Natural killer cell (primary cell): ENCODE results near the gene WWTR1. TPM values are rescaled to one million over a fixed set of nuclear protein-coding genes. Genes with fewer than 3 reads are reported as not detected.

Experiments used
- ATAC-seq, 3 donors: fragments of 150-1000 bp in 2 of 3; fragments of 200-7000 bp in 1 of 3; cut with Tn5 transposase; 1 replicate in 1 of 3; 2 replicates in 2 of 3; pipeline ENCODE4 v1.10.0; 2021; ENCODE audit warnings: mild to moderate bottlenecking in 2 of 3, moderate library complexity in 2 of 3
- DNase-seq, 2 donors: peaks; one replicate each; pipeline versions ENCODE4 v3.0.0 to v3.0.0-alpha.2; 2013 to 2021; ENCODE audit warnings: mixed read lengths in 1 of 2
- H3K27ac ChIP-seq: one replicate; pipeline ENCODE4 v1.5.1; 2013; ENCODE audit warnings: mild to moderate bottlenecking, low read length
- H3K27me3 ChIP-seq: one replicate; pipeline ENCODE4 v1.6.1; 2013; ENCODE audit warnings: low read length; ENCODE audit not compliant: control insufficient read depth, insufficient read depth
- H3K36me3 ChIP-seq: one replicate; pipeline ENCODE4 v1.6.1; 2013; ENCODE audit warnings: low read length; ENCODE audit not compliant: control insufficient read depth, insufficient read depth
- H3K4me1 ChIP-seq: one replicate; pipeline ENCODE4 v1.6.1; 2013; ENCODE audit warnings: low read length; ENCODE audit not compliant: control insufficient read depth, insufficient read depth
- H3K4me3 ChIP-seq: one replicate; pipeline ENCODE4 v1.5.1; 2013; ENCODE audit warnings: low read length
- H3K9me3 ChIP-seq: one replicate; pipeline ENCODE4 v1.6.1; 2013; ENCODE audit warnings: low read length; ENCODE audit not compliant: control insufficient read depth, insufficient read depth
- H3K27ac Mint-ChIP-seq, 2 donors: one replicate each; pipeline ENCODE4 v1.8.0; 2022; ENCODE audit warnings: mild to moderate bottlenecking in 2 of 2, mixed read lengths in 2 of 2, moderate library complexity in 1 of 2
- H3K27me3 Mint-ChIP-seq, 2 donors: one replicate each; pipeline ENCODE4 v1.8.0; 2022; ENCODE audit warnings: low read depth in 2 of 2, mixed read lengths in 2 of 2
- H3K36me3 Mint-ChIP-seq: one replicate; pipeline ENCODE4 v1.8.0; 2022; ENCODE audit warnings: mixed read lengths
- H3K4me1 Mint-ChIP-seq, 2 donors: one replicate each; pipeline ENCODE4 v1.8.0; 2022; ENCODE audit warnings: mixed read lengths in 2 of 2
- H3K4me3 Mint-ChIP-seq: one replicate; pipeline ENCODE4 v1.8.0; 2022; ENCODE audit warnings: mild to moderate bottlenecking, moderate library complexity, mixed read lengths
- H3K9me3 Mint-ChIP-seq, 2 donors: one replicate each; pipeline ENCODE4 v1.8.0; 2022; ENCODE audit warnings: mixed read lengths in 2 of 2
- WGBS: methylation state at CpG from one replicate; pipeline ENCODE4 v1.1.7; 2013; ENCODE audit warnings: missing lambda C conversion rate; ENCODE audit not compliant: insufficient coverage; 5-methylcytosine and 5-hydroxymethylcytosine counted together
- intact Hi-C: fragments of 100-400 bp; cut with micrococcal nuclease; formaldehyde crosslinking; loops from one replicate; pipeline ENCODE4 v1.14.2; 2022
- total RNA-seq, 4 donors: library from RNA; stranded (reverse); fragments of 120-200 nt in 1 of 4; gene quantifications; one replicate each; pipeline versions ENCODE4 v1.2.3 to v1.2.4, GENCODE V29; 2013 to 2022
- TF ChIP-seq, protein P1 (sequence below): fragments of 200-600 bp; IDR thresholded peaks from one replicate; pipeline ENCODE4 v1.8.0; 2022; ENCODE audit warnings: antibody characterized with exemption

The WWTR1 gene
- total RNA-seq, 3 donors from 2014 or later (not counting 1 experiment from before 2014, with no cell fraction given), result 0.72 to 1.1 (median 0.73) TPM

- no peaks in the 10 kb centered on the region for H3K9me3 Mint-ChIP-seq
- H3K4me3 Mint-ChIP-seq, result no peak overlapping the region
- H3K27ac Mint-ChIP-seq, result no peak overlapping the region
- TF ChIP-seq, protein P1, sequence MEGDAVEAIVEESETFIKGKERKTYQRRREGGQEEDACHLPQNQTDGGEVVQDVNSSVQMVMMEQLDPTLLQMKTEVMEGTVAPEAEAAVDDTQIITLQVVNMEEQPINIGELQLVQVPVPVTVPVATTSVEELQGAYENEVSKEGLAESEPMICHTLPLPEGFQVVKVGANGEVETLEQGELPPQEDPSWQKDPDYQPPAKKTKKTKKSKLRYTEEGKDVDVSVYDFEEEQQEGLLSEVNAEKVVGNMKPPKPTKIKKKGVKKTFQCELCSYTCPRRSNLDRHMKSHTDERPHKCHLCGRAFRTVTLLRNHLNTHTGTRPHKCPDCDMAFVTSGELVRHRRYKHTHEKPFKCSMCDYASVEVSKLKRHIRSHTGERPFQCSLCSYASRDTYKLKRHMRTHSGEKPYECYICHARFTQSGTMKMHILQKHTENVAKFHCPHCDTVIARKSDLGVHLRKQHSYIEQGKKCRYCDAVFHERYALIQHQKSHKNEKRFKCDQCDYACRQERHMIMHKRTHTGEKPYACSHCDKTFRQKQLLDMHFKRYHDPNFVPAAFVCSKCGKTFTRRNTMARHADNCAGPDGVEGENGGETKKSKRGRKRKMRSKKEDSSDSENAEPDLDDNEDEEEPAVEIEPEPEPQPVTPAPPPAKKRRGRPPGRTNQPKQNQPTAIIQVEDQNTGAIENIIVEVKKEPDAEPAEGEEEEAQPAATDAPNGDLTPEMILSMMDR, result no peak
- Histone ChIP-seq H3K27ac (no peak overlapping the region), H3K36me3 (no peaks in the 10 kb centered on the region), H3K9me3 (no peaks in the 10 kb centered on the region), H3K4me3 (no peak overlapping the region), H3K27me3 (no peaks in the 10 kb centered on the region), H3K4me1 (no peaks in the 10 kb centered on the region)
- no peak for ATAC-seq
- WGBS, result 79% methylated on average over 2 of the region's 2 CpGs
- intact Hi-C loops, result no loop called here
- H3K4me1 Mint-ChIP-seq, result no peaks in the 10 kb centered on the region
- H3K36me3 Mint-ChIP-seq, result no peaks in the 10 kb centered on the region
- H3K27me3 Mint-ChIP-seq, result peaks cover 3 to 18% of the 10 kb centered on the region in 2 donors
- no peak for DNase-seq
Measured at GRCh38 chr3:149555927-149556326, 101.9 kb downstream of the WWTR1 start.

DNA sequence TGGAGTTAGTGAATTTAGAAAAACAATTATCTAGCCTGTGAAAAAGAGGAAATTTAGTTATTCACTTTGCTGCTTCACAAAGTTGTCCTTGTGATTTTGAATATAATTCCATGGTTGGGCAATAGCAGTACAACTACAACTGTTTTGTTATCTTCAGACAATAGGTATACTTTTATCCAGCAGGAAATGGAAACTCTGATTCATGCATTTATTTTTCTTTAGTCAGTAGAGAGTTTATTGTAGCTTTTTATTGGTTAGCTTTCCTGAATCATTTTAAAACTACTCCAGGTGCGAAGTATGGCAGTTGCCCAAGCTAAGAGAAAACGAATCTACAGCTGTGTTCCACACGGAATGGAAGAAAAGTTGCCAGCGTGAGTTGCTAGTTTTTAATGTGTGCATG is 103.0 kb downstream of the WWTR1 start:
- no peak for ATAC-seq
- H3K27ac Mint-ChIP-seq, result no peak overlapping the region
- no peaks in the 10 kb centered on the region for H3K36me3 ChIP-seq
- DNase-seq, result no peak
- H3K27ac ChIP-seq, result no peak overlapping the region
- H3K4me3 ChIP-seq, result no peak overlapping the region
- H3K27me3 ChIP-seq, result no peaks in the 10 kb centered on the region
- peaks cover 3 to 18% of the 10 kb centered on the region in 2 donors for H3K27me3 Mint-ChIP-seq
- TF ChIP-seq, protein P1, result no peak
- no peaks in the 10 kb centered on the region for H3K4me1 Mint-ChIP-seq
- no peaks in the 10 kb centered on the region for H3K36me3 Mint-ChIP-seq
- intact Hi-C loops, result no loop called here
- no peaks in the 10 kb centered on the region for H3K9me3 ChIP-seq
- H3K9me3 Mint-ChIP-seq, result no peaks in the 10 kb centered on the region
- 85% methylated on average over 4 of the region's 4 CpGs for WGBS
- no peak overlapping the region for H3K4me3 Mint-ChIP-seq
- H3K4me1 ChIP-seq, result no peaks in the 10 kb centered on the region

DNA sequence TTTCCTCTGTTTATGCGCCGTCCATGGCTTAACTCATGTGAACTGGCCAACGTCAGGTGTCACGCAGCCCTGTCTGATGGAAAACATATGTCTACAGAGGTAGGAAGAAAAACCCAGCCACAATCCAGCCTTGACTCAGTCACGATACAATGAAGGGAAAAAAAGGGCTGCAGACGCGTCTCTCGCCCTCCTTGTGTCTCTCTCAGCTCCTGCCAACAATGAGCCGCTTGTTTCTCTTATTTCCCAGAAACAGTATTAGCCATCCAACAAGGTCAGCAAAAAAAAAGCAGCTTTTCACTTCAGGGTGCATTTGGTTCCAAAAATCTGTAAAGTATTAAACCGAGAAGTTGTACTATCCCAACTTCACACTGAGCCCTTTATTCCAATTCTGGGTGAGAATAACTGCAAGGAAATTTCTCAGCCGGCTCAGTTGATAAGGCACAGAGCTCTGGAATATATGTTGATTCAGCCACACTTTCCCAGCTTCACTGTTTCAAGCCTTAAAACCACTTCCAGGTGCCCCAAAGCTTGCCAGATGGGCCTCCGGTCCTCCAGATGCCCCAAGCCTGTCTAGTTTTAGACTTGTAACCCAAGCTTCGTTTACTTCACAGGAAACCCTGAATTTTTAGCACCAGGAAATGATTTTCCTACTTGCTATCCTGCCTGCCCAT is 103.9 kb downstream of the WWTR1 start:
- H3K4me3 Mint-ChIP-seq, result no peak overlapping the region

More for the DNA sequence above, 103.9 kb downstream of the WWTR1 start:
- Mint-ChIP-seq H3K36me3 (no peaks in the 10 kb centered on the region), H3K9me3 (no peaks in the 10 kb centered on the region), H3K27ac (no peak overlapping the region), H3K27me3 (peaks cover 3 to 25% of the 10 kb centered on the region in 2 donors), H3K4me1 (no peaks in the 10 kb centered on the region)
- WGBS, result 83% methylated on average over 13 of the region's 13 CpGs
- intact Hi-C loops, result no loop called here
- TF ChIP-seq, protein P1, result no peak
- Histone ChIP-seq H3K36me3 (no peaks in the 10 kb centered on the region), H3K4me3 (no peak overlapping the region), H3K27me3 (no peaks in the 10 kb centered on the region), H3K27ac (no peak overlapping the region), H3K4me1 (no peaks in the 10 kb centered on the region), H3K9me3 (no peaks in the 10 kb centered on the region)
- no peak for ATAC-seq
- DNase-seq, result no peak
